GM13976 (cell line): Measurements from ENCODE around the gene ARHGAP23.

ENCODE experiments used
- DNase-seq: peaks from one replicate; pipeline ENCODE4 v3.0.0; 2012; ENCODE audit warnings: low spot score
- CTCF ChIP-seq: IDR thresholded peaks from 2 replicates; pipeline ENCODE4 v1.5.1; 2012; ENCODE audit warnings: borderline replicate concordance, mild to moderate bottlenecking; ENCODE audit not compliant: insufficient read depth; ENCODE audit errors: extremely low read depth, missing control alignments, control extremely low read depth
- in situ Hi-C: fragments of 300-500 bp; cut with MboI; formaldehyde crosslinking; loops from one replicate; pipeline ENCODE4 v1.12.0; 2022; ENCODE audit warnings: low sequenced_read_pairs, mixed read lengths, inconsistent platforms; ENCODE audit not compliant: unreplicated experiment

The ARHGAP23 gene

GRCh38 chr17:38538906-38539305 is 110.6 kb downstream of the ARHGAP23 start:
- DNase-seq = no peak

GRCh38 chr17:38539386-38539785 is 111.1 kb downstream of the ARHGAP23 start:
- in situ Hi-C loops = no loop called here
- DNase-seq = no peak
- TF ChIP-seq CTCF = no peak

More at GRCh38 chr17:38538906-38539305, 110.6 kb downstream of the ARHGAP23 start:
- no peak for TF ChIP-seq CTCF
- in situ Hi-C loops = no loop called here

- in situ Hi-C loops = no loop called here
- no peak for DNase-seq
- TF ChIP-seq CTCF = no peak
Observed at GRCh38 chr17:38540514-38541045, 112.3 kb downstream of the ARHGAP23 start.

GRCh38 chr17:38541281-38541680 is 113.0 kb downstream of the ARHGAP23 start:
- in situ Hi-C loops = no loop called here
- TF ChIP-seq CTCF = no peak
- no peak for DNase-seq

GRCh38 chr17:38542286-38542685 is 114.0 kb downstream of the ARHGAP23 start:
- in situ Hi-C loops = no loop called here
- no peak for TF ChIP-seq CTCF
- no peak for DNase-seq

GRCh38 chr17:38543403-38544174 is 115.3 kb downstream of the ARHGAP23 start:
- no peak for DNase-seq
- TF ChIP-seq CTCF = no peak
- in situ Hi-C loops = no loop called here
